ENCODE measurements around the gene ITGA4.

GRCh38 chr2:181411105-181411849, 45.9 kb upstream of the ITGA4 start:
- TF ChIP-seq EZH2phosphoT487 (IDR thresholded peaks at IDR 0.05; ENCODE audit: borderline replicate concordance) (no peak), CTCF (conservative IDR thresholded peaks at IDR 0.05; ENCODE audit: low read length) (peak; percentile 20; the same call in 1 of the 2 replicates)
